Measurements from ENCODE around the gene UCHL5. TPM values are rescaled to one million over a fixed set of nuclear protein-coding genes. Genes with fewer than 3 reads are reported as not detected.
A peak's percentile ranks its signal among the peaks of the same experiment; 100 is the strongest.

The UCHL5 gene
- total RNA-seq, 1 donor from 2014 or later = 26.0 TPM

- Histone ChIP-seq H3K4me1 (no peaks in the 10 kb centered on the region), H3K4me3 (no peak overlapping the region), H3K27me3 (ENCODE audit: low read depth) (no peaks in the 10 kb centered on the region), H3K27ac (no peak overlapping the region), H3K9me3 (no peaks in the 10 kb centered on the region), H3K36me3 (peaks cover 4% of the 10 kb centered on the region)
- DNase-seq (no peak), ATAC-seq (no peak)
- intact Hi-C loops (cut with DNase I) = no loop called here
- TF ChIP-seq, protein P1, sequence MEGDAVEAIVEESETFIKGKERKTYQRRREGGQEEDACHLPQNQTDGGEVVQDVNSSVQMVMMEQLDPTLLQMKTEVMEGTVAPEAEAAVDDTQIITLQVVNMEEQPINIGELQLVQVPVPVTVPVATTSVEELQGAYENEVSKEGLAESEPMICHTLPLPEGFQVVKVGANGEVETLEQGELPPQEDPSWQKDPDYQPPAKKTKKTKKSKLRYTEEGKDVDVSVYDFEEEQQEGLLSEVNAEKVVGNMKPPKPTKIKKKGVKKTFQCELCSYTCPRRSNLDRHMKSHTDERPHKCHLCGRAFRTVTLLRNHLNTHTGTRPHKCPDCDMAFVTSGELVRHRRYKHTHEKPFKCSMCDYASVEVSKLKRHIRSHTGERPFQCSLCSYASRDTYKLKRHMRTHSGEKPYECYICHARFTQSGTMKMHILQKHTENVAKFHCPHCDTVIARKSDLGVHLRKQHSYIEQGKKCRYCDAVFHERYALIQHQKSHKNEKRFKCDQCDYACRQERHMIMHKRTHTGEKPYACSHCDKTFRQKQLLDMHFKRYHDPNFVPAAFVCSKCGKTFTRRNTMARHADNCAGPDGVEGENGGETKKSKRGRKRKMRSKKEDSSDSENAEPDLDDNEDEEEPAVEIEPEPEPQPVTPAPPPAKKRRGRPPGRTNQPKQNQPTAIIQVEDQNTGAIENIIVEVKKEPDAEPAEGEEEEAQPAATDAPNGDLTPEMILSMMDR (IDR thresholded peaks at IDR 0.05) = no peak
These were observed 47.8 kb downstream of the UCHL5 start for GRCh38 chr1:193011406-193011805.

DNA sequence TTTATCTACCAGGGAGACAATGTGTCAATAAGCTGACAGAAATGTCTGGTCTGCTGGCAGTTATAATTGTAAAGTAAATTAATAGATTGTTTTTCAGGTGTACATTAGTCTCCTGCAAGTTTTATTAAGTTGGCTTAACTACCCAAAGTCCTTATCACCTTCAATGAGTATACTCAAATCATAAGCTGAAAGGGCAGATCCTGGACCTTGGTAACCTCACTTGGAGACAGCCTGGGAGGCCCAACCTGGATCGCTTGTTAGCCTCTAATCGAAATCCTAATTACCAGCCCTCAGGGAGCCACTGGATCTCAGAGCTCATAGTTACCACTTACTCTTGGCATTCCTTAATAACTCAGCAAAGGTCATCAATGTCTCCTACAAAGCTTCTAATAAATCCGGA, 49.7 kb downstream of the UCHL5 start:
- no peaks in the 10 kb centered on the region for H3K4me1 ChIP-seq
- H3K4me3 ChIP-seq = no peak overlapping the region
- intact Hi-C loops (cut with DNase I) = no loop called here
- TF ChIP-seq, protein P1 (IDR thresholded peaks at IDR 0.05) = no peak
- H3K36me3 ChIP-seq = no peaks in the 10 kb centered on the region
- H3K9me3 ChIP-seq = no peaks in the 10 kb centered on the region
- H3K27ac ChIP-seq = no peak overlapping the region
- ATAC-seq (no peak), DNase-seq (no peak)
- no peaks in the 10 kb centered on the region for H3K27me3 ChIP-seq (ENCODE audit: low read depth)

DNA sequence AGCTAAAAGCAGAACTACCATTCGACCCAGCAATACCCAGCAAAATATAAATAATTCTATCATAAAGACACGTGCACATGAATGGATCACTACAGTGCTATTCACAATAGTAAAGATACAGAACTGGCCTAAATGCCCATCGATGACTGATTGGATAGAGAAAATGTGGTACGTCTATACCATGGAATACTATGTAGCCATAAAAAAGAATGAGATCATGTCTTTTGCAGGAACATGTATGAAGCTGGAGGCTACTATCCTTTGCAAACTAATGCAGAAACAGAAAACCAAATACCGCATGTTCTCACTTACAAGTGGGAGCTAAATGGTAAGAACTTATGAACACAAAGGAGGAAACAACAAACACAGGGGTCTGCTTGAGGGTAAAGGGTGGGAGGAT, 53.4 kb downstream of the UCHL5 start:
- Histone ChIP-seq H3K9me3 (no peaks in the 10 kb centered on the region), H3K4me3 (no peak overlapping the region), H3K36me3 (no peaks in the 10 kb centered on the region), H3K27me3 (ENCODE audit: low read depth) (no peaks in the 10 kb centered on the region), H3K27ac (no peak overlapping the region), H3K4me1 (no peaks in the 10 kb centered on the region)
- ATAC-seq (no peak), DNase-seq (no peak)
- intact Hi-C loops (cut with DNase I) = no loop called here
- TF ChIP-seq, protein P1 (IDR thresholded peaks at IDR 0.05) = no peak

- intact Hi-C loops (cut with DNase I) = no loop called here
- peak in 1 of 2 donors; percentile 53 for ATAC-seq
These were observed 60.6 kb downstream of the UCHL5 start for GRCh38 chr1:192998536-192998935.

DNA sequence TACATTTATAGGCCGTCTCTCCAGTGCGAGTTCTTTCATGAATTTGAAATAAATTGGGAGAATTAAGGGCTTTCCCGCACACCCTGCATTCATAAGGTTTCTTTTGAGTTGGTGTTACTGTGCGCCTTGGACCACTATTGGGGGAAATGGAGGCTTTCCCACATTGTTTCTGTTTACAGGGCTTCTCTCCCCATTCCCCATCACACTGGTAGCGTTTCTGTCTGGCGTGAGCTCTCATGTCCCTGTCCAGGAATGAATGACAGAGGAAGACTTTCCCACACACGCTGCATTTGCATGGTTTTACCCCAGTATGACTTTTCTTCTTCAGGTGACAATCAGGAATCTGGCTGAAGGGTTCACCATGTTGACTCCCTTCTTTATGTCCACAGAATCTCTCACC, 65.0 kb downstream of the UCHL5 start:
- TF ChIP-seq, protein P1 (IDR thresholded peaks at IDR 0.05) = no peak

More at GRCh38 chr1:192998536-192998935, 60.6 kb downstream of the UCHL5 start:
- H3K4me1 ChIP-seq = no peaks in the 10 kb centered on the region
- no peaks in the 10 kb centered on the region for H3K27me3 ChIP-seq (ENCODE audit: low read depth)
- TF ChIP-seq, protein P1 (IDR thresholded peaks at IDR 0.05) = peak; percentile 35
- no peak overlapping the region for H3K27ac ChIP-seq
- no peak overlapping the region for H3K4me3 ChIP-seq
- peaks cover 5% of the 10 kb centered on the region for H3K36me3 ChIP-seq
- DNase-seq = no peak
- H3K9me3 ChIP-seq = no peaks in the 10 kb centered on the region

More for the DNA sequence above, 65.0 kb downstream of the UCHL5 start:
- DNase-seq (no peak), ATAC-seq (no peak)
- Histone ChIP-seq H3K27ac (no peak overlapping the region), H3K27me3 (ENCODE audit: low read depth) (no peaks in the 10 kb centered on the region), H3K4me3 (no peak overlapping the region), H3K9me3 (no peaks in the 10 kb centered on the region), H3K4me1 (no peaks in the 10 kb centered on the region), H3K36me3 (peaks cover 5% of the 10 kb centered on the region)
- intact Hi-C loops (cut with DNase I) = no loop called here

Measured in lower lobe of right lung (tissue), 2 donors.